Measurements from ENCODE around the gene ZNF254.

ZNF254 gene

DNA sequence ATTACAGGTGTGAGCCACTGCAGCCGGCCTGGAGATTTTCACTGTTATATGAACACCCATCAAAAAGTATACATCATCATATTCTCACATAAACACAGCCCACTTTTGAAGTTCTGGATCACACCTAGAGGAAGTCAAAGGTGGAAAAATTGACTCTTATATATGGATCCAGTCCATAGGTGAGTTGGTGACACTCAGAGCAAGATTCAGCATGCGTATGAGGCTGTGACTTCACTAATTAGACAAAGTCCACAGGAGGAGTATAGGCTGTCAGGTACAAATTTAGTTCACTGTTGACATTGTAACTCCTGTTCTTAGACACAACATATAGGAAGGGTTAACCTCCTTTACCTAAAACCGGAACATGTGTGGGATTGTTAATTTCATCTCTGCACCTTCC is 31.4 kb upstream of the ZNF254 start:
- Histone ChIP-seq H3K4me3 (ENCODE audit: insufficient read depth, low read depth, low read length, poor library complexity, severe bottlenecking) (no peak overlapping the region), H3K27ac (ENCODE audit: insufficient read depth, low read length, poor library complexity, severe bottlenecking) (no peak overlapping the region), H3K36me3 (ENCODE audit: control insufficient read depth, insufficient read depth, low read length) (peaks cover 41% of the 10 kb centered on the region), H3K9me3 (ENCODE audit: control insufficient read depth, low read length) (no peaks in the 10 kb centered on the region), H3K27me3 (replicated peaks; ENCODE audit: control insufficient read depth, insufficient read depth, low read length, poor library complexity, severe bottlenecking) (no peaks in the 10 kb centered on the region), H3K4me1 (ENCODE audit: control insufficient read depth, insufficient read depth, low read length, poor library complexity, severe bottlenecking) (no peaks in the 10 kb centered on the region)
- no peak for DNase-seq

DNA sequence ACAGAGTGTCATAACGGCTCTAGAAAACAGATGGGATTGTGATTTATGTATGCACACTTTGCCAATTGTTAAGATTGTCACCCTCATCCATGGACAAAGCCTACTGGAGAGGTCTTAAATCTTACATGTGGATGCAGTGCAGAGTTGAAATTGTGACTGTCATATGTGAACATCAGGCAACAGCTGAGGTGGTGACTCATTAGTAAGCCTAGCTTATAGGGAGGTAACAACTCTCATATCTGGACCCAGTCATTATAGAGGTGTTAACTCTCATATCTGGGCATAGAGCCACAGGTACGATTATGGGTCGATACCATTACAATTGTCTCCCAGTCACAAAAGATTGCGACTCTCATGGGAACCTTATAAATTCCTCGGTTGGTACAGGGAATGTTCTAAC is 29.8 kb upstream of the ZNF254 start:
- no peaks in the 10 kb centered on the region for H3K9me3 ChIP-seq (ENCODE audit: control insufficient read depth, low read length)
- no peaks in the 10 kb centered on the region for H3K4me1 ChIP-seq (ENCODE audit: control insufficient read depth, insufficient read depth, low read length, poor library complexity, severe bottlenecking)
- DNase-seq = no peak
- H3K4me3 ChIP-seq (ENCODE audit: insufficient read depth, low read depth, low read length, poor library complexity, severe bottlenecking) = no peak overlapping the region
- H3K27ac ChIP-seq (ENCODE audit: insufficient read depth, low read length, poor library complexity, severe bottlenecking) = no peak overlapping the region
- peaks cover 26% of the 10 kb centered on the region for H3K36me3 ChIP-seq (ENCODE audit: control insufficient read depth, insufficient read depth, low read length)
- no peaks in the 10 kb centered on the region for H3K27me3 ChIP-seq (replicated peaks; ENCODE audit: control insufficient read depth, insufficient read depth, low read length, poor library complexity, severe bottlenecking)

DNA sequence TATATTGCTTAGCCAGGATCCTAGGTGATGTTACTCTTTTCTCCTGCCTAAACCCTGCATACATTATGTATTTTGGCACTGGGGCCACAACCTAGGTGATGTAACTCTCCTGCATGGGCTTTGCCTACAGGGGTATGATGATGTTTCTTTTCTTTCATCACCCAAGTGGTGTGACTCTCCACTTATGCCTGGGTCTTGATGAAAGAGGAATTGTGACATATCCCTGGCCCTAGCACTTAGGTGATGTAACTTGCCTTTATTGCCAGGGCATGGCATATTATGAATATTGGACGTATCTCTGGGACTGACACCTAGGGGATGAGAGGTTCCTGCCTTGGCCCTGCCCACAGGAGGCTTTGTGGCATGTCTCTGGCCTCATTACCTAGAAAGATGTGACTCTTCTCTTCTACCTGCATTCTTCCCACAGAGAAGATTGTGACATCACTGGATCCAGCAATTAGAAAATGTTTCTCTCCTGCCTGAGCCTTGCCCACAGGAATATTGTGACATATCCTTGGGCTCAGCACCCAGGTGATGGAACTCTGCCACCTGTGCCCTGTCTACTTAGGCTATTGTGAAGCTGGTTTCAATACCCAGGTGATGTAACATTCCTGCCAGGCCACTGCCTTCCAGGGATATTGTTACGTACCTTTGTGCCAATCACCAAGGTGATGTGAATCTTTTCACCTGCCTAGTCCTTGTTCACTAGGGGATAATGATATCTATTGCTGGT is 27.3 kb upstream of the ZNF254 start:
- DNase-seq = no peak
- Histone ChIP-seq H3K4me3 (ENCODE audit: insufficient read depth, low read depth, low read length, poor library complexity, severe bottlenecking) (no peak overlapping the region), H3K27me3 (replicated peaks; ENCODE audit: control insufficient read depth, insufficient read depth, low read length, poor library complexity, severe bottlenecking) (no peaks in the 10 kb centered on the region), H3K27ac (ENCODE audit: insufficient read depth, low read length, poor library complexity, severe bottlenecking) (no peak overlapping the region), H3K36me3 (ENCODE audit: control insufficient read depth, insufficient read depth, low read length) (peaks cover 12% of the 10 kb centered on the region), H3K9me3 (ENCODE audit: control insufficient read depth, low read length) (no peaks in the 10 kb centered on the region), H3K4me1 (ENCODE audit: control insufficient read depth, insufficient read depth, low read length, poor library complexity, severe bottlenecking) (no peaks in the 10 kb centered on the region)

DNA sequence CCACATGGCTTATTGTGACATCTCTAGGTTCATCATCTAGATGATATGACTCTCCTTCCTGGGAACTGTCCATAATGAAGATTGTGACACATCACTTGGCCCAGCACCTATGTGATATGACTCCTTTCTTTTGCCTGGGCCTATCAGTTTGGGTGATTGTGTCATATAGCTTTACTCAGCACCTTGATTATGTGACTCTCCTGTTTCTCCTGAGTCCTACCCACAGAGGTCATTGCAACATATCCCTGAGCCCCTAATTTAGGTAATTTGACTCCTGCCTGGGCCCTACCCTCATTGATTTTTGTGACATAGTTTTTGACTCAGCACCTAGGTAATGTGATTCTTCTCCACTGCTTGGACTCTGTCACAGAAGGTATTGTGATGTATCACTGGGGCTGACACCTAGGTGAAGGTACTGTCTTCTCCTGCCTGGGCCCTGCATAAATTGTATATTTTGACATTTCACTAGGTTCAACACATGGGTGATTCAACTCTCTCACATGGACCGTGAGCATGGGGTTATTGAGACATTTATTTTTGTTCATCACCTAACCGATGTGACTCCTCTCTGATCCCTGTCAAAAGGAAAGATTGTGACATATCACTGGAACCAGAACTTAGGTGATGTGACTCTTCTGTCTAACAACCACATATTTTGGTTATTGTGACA is 26.2 kb upstream of the ZNF254 start:
- H3K9me3 ChIP-seq (ENCODE audit: control insufficient read depth, low read length) = no peaks in the 10 kb centered on the region
- no peak overlapping the region for H3K4me3 ChIP-seq (ENCODE audit: insufficient read depth, low read depth, low read length, poor library complexity, severe bottlenecking)
- no peak overlapping the region for H3K27ac ChIP-seq (ENCODE audit: insufficient read depth, low read length, poor library complexity, severe bottlenecking)
- no peak for DNase-seq
- H3K4me1 ChIP-seq (ENCODE audit: control insufficient read depth, insufficient read depth, low read length, poor library complexity, severe bottlenecking) = no peaks in the 10 kb centered on the region
- peaks cover 6% of the 10 kb centered on the region for H3K36me3 ChIP-seq (ENCODE audit: control insufficient read depth, insufficient read depth, low read length)
- H3K27me3 ChIP-seq (replicated peaks; ENCODE audit: control insufficient read depth, insufficient read depth, low read length, poor library complexity, severe bottlenecking) = no peaks in the 10 kb centered on the region

DNA sequence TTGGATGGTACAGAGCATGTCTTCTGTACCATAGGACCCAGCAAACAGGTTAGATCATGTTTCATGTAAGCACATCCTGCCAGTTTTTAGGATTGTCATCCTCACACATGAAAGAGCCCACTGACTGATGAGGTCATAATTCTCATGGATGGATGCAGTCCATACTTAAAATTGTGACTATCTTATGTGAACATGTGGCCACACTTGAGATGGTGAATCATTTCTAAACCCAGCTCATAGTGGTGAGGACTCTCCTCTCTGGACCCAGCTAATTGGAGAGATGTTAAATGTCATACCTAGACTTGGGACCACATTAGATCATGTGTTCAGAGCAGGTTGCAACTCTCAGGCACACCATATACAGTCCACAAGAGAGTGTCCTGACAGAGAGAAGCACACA is 24.8 kb upstream of the ZNF254 start:
- Histone ChIP-seq H3K4me1 (ENCODE audit: control insufficient read depth, insufficient read depth, low read length, poor library complexity, severe bottlenecking) (no peaks in the 10 kb centered on the region), H3K27ac (ENCODE audit: insufficient read depth, low read length, poor library complexity, severe bottlenecking) (no peak overlapping the region), H3K4me3 (ENCODE audit: insufficient read depth, low read depth, low read length, poor library complexity, severe bottlenecking) (no peak overlapping the region), H3K36me3 (ENCODE audit: control insufficient read depth, insufficient read depth, low read length) (peaks cover 1% of the 10 kb centered on the region), H3K27me3 (replicated peaks; ENCODE audit: control insufficient read depth, insufficient read depth, low read length, poor library complexity, severe bottlenecking) (no peaks in the 10 kb centered on the region), H3K9me3 (ENCODE audit: control insufficient read depth, low read length) (no peaks in the 10 kb centered on the region)
- DNase-seq = no peak

DNA sequence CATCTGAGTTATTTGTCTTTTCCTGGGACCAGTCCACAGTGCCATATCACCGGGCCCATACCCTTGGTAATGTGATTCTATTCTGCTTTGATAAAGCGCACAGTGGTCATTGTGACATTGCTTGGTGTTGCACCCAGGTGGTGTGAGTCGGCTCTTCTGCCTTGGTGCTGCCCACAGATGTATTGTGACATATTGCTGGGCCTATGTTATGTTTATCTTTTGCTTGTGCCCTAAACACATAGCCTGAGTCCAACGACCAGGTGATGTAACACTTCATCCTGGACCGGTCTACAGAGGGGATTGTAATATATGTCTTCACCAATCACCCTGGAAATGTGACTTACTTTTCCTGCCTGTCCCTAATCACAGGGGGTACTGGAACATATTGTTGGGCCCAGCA is 23.7 kb upstream of the ZNF254 start:
- no peaks in the 10 kb centered on the region for H3K27me3 ChIP-seq (replicated peaks; ENCODE audit: control insufficient read depth, insufficient read depth, low read length, poor library complexity, severe bottlenecking)
- H3K27ac ChIP-seq (ENCODE audit: insufficient read depth, low read length, poor library complexity, severe bottlenecking) = no peak overlapping the region
- H3K9me3 ChIP-seq (ENCODE audit: control insufficient read depth, low read length) = no peaks in the 10 kb centered on the region
- no peak overlapping the region for H3K4me3 ChIP-seq (ENCODE audit: insufficient read depth, low read depth, low read length, poor library complexity, severe bottlenecking)
- no peaks in the 10 kb centered on the region for H3K36me3 ChIP-seq (ENCODE audit: control insufficient read depth, insufficient read depth, low read length)
- no peaks in the 10 kb centered on the region for H3K4me1 ChIP-seq (ENCODE audit: control insufficient read depth, insufficient read depth, low read length, poor library complexity, severe bottlenecking)
- DNase-seq = no peak

DNA sequence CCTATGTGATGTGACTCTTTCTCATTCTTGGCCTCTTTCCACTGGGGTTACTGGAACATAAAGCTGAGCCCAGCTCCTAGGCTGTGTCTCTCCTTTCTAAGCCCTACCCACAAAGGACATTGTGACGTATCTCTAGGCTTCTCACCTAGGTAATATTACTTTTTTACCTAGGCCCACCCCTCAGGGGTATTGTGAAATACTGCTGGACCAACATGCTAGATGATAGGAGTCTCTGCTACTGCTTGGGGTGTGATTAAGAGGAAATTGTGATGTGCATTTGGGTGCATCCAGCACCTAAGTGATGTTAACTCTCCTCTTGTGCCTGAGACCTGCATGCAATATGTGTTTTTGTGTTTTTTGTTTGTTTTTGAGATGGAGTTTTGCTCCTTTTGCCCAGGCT is 22.8 kb upstream of the ZNF254 start:
- Histone ChIP-seq H3K4me3 (ENCODE audit: insufficient read depth, low read depth, low read length, poor library complexity, severe bottlenecking) (no peak overlapping the region), H3K9me3 (ENCODE audit: control insufficient read depth, low read length) (no peaks in the 10 kb centered on the region), H3K27ac (ENCODE audit: insufficient read depth, low read length, poor library complexity, severe bottlenecking) (no peak overlapping the region), H3K27me3 (replicated peaks; ENCODE audit: control insufficient read depth, insufficient read depth, low read length, poor library complexity, severe bottlenecking) (no peaks in the 10 kb centered on the region), H3K4me1 (ENCODE audit: control insufficient read depth, insufficient read depth, low read length, poor library complexity, severe bottlenecking) (no peaks in the 10 kb centered on the region), H3K36me3 (ENCODE audit: control insufficient read depth, insufficient read depth, low read length) (no peaks in the 10 kb centered on the region)
- DNase-seq = no peak

DNA sequence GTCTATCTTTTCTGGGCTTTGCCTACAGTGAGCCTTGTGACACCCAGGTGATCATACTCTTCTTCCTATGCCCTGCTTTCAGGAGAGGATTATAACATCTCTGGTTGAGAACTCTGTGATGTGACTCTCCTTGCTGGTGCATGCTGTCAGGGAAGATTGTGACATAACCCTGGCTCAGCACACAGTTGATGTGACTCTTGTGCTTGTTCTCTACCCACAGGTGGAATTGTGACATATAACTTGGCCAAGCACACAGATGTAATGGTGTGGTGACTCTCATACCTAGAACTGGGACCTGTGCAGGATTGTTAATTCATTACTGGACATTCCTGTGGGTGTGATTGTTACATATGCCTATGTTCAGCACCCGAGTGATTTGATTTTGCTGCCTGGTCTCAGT is 21.7 kb upstream of the ZNF254 start:
- Histone ChIP-seq H3K27me3 (replicated peaks; ENCODE audit: control insufficient read depth, insufficient read depth, low read length, poor library complexity, severe bottlenecking) (no peaks in the 10 kb centered on the region), H3K4me3 (ENCODE audit: insufficient read depth, low read depth, low read length, poor library complexity, severe bottlenecking) (no peak overlapping the region), H3K9me3 (ENCODE audit: control insufficient read depth, low read length) (no peaks in the 10 kb centered on the region), H3K36me3 (ENCODE audit: control insufficient read depth, insufficient read depth, low read length) (no peaks in the 10 kb centered on the region), H3K27ac (ENCODE audit: insufficient read depth, low read length, poor library complexity, severe bottlenecking) (no peak overlapping the region), H3K4me1 (ENCODE audit: control insufficient read depth, insufficient read depth, low read length, poor library complexity, severe bottlenecking) (no peaks in the 10 kb centered on the region)
- DNase-seq = no peak

DNA sequence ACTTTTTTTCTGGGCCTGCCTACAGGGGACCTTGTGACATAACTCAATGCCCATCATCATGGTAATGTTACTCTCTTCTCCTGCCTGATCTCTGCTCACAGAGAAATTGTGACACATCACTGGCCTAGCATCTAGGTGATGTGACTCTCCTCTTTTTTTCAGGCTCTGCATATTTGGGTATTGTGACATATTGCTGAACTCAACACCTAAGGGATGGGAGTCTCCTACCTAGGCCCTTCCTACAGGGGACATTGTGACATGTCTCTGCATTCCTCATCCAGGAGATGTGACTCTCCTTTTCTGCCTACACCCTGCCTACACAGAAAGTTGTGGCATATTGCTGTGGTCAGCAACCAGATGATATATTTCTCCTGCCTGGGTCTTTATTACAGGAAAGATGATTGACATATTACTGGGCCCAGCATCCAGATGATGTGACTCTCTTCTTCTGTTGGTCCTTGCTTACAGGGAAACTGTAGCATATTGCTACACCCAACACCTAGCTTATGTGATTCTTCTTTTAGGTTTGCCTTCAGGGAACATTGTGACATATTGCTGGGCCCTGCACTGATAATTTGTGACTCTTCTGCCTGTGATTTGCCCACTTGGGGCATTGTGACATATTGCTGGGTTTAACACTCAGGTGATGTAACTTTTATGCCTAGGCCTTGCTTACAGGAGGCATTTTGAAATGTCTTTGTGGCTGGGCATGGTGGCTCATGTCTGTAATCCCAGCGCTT is 21.0 kb upstream of the ZNF254 start:
- Histone ChIP-seq H3K27me3 (replicated peaks; ENCODE audit: control insufficient read depth, insufficient read depth, low read length, poor library complexity, severe bottlenecking) (no peaks in the 10 kb centered on the region), H3K9me3 (ENCODE audit: control insufficient read depth, low read length) (no peaks in the 10 kb centered on the region), H3K4me3 (ENCODE audit: insufficient read depth, low read depth, low read length, poor library complexity, severe bottlenecking) (no peak overlapping the region), H3K36me3 (ENCODE audit: control insufficient read depth, insufficient read depth, low read length) (no peaks in the 10 kb centered on the region), H3K4me1 (ENCODE audit: control insufficient read depth, insufficient read depth, low read length, poor library complexity, severe bottlenecking) (no peaks in the 10 kb centered on the region), H3K27ac (ENCODE audit: insufficient read depth, low read length, poor library complexity, severe bottlenecking) (no peak overlapping the region)
- DNase-seq = no peak
